HEK293 (cell line): ENCODE measurements around the gene CPN1.

Experiments used
- CTCF ChIA-PET: fragments of 350-600 bp; formaldehyde crosslinking; extraction: SDS; loops from one replicate; lab custom pipeline; 2021; ENCODE audit warnings: antibody characterized with exemption; lab: Yijun Ruan, JAX
- POLR2A ChIA-PET: fragments of 300-600 bp; formaldehyde crosslinking; extraction: SDS; loops from one replicate; lab custom pipeline; 2020; ENCODE audit warnings: antibody characterized with exemption, inconsistent platforms; lab: Yijun Ruan, JAX
- H3K27ac ChIP-seq: fragments of 200-500 bp; sonication (Bioruptor generic); 2 replicates; pipeline ENCODE4 v1.5.1; 2014; ENCODE audit warnings: low read depth, low read length, control low read depth, inconsistent platforms; ENCODE audit errors: extremely low read depth
- H3K36me3 ChIP-seq, 2 experiments: fragments of 200-500 bp in 1 of 2; sonication (Bioruptor generic) in 1 of 2; 1 replicate in 1 of 2; 2 replicates in 1 of 2; pipeline ENCODE4 v1.5.1; 2014 to 2017; ENCODE audit warnings: inconsistent platforms in 2 of 2, low read length in 2 of 2; ENCODE audit not compliant: control insufficient read depth in 2 of 2, insufficient read depth in 1 of 2
- H3K4me1 ChIP-seq: fragments of 200-500 bp; sonication (Bioruptor generic); 2 replicates; pipeline ENCODE4 v1.5.1; 2014; ENCODE audit warnings: mild to moderate bottlenecking, low read length, inconsistent platforms; ENCODE audit not compliant: control insufficient read depth, insufficient read depth
- H3K4me3 ChIP-seq: 2 replicates; pipeline ENCODE4 v1.5.1; 2011; ENCODE audit warnings: low read depth, mild to moderate bottlenecking, control low read depth, low read length, moderate library complexity
- H3K9me3 ChIP-seq: fragments of 200-500 bp; sonication (Bioruptor generic); 2 replicates; pipeline ENCODE4 v1.5.1; 2014; ENCODE audit warnings: low read depth, low read length, inconsistent platforms; ENCODE audit not compliant: control insufficient read depth, insufficient read depth
- IKZF3 ChIP-seq: fragments of 450-650 bp; IDR thresholded peaks from 2 replicates; pipeline ENCODE4 v1.5.0; 2018; ENCODE audit warnings: missing biosample characterization, mild to moderate bottlenecking, missing genetic modification characterization, moderate library complexity
- MZF1 ChIP-seq: fragments of 450-650 bp; formaldehyde crosslinking; IDR thresholded peaks from 2 replicates; pipeline ENCODE4 v1.5.1; 2017; ENCODE audit warnings: missing biosample characterization, missing genetic modification characterization, borderline replicate concordance
- PRDM10 ChIP-seq: fragments of 450-650 bp; formaldehyde crosslinking; IDR thresholded peaks from 2 replicates; pipeline ENCODE4 v1.5.1; 2016; ENCODE audit warnings: missing biosample characterization, missing genetic modification characterization
- REST ChIP-seq: fragments of 450-650 bp; formaldehyde crosslinking; IDR thresholded peaks from 2 replicates; pipeline ENCODE4 v1.5.1; 2016; ENCODE audit warnings: missing biosample characterization, missing genetic modification characterization
- WT1 ChIP-seq: fragments of 450-650 bp; formaldehyde crosslinking; IDR thresholded peaks from 2 replicates; pipeline ENCODE4 v1.5.1; 2016; ENCODE audit warnings: missing biosample characterization, missing genetic modification characterization
- YY2 ChIP-seq: fragments of 450-650 bp; formaldehyde crosslinking; IDR thresholded peaks from 2 replicates; pipeline ENCODE4 v1.5.1; 2016; ENCODE audit warnings: missing biosample characterization, missing genetic modification characterization
- ZBTB17 ChIP-seq: fragments of 450-650 bp; formaldehyde crosslinking; IDR thresholded peaks from 2 replicates; pipeline ENCODE4 v1.5.1; 2016; ENCODE audit warnings: missing biosample characterization, missing genetic modification characterization
- ZBTB26 ChIP-seq: fragments of 450-650 bp; formaldehyde crosslinking; optimal IDR thresholded peaks from 2 replicates; pipeline ENCODE3; 2016; ENCODE audit warnings: missing biosample characterization, mild to moderate bottlenecking, missing genetic modification characterization
- ZIC2 ChIP-seq: fragments of 450-650 bp; formaldehyde crosslinking; IDR thresholded peaks from 2 replicates; pipeline ENCODE4 v1.5.1; 2016; ENCODE audit warnings: missing biosample characterization, missing genetic modification characterization
- ZNF112 ChIP-seq: fragments of 450-650 bp; formaldehyde crosslinking; IDR thresholded peaks from 2 replicates; pipeline ENCODE4 v1.5.0; 2017; ENCODE audit warnings: missing biosample characterization, missing genetic modification characterization
- ZNF175 ChIP-seq: fragments of 450-650 bp; formaldehyde crosslinking; IDR thresholded peaks from 2 replicates; pipeline ENCODE4 v1.5.1; 2016; ENCODE audit warnings: missing biosample characterization, missing genetic modification characterization
- ZNF223 ChIP-seq: fragments of 450-650 bp; formaldehyde crosslinking; IDR thresholded peaks from 2 replicates; pipeline ENCODE4 v1.5.1; 2016; ENCODE audit warnings: missing biosample characterization, missing genetic modification characterization
- ZNF404 ChIP-seq: fragments of 450-650 bp; formaldehyde crosslinking; IDR thresholded peaks from 2 replicates; pipeline ENCODE4 v1.5.1; 2017; ENCODE audit warnings: missing biosample characterization, missing genetic modification characterization
- ZNF416 ChIP-seq: fragments of 450-650 bp; formaldehyde crosslinking; IDR thresholded peaks from 2 replicates; pipeline ENCODE4 v1.5.1; 2016; ENCODE audit warnings: missing biosample characterization, missing genetic modification characterization
- ZNF423 ChIP-seq: fragments of 450-650 bp; formaldehyde crosslinking; IDR thresholded peaks from 2 replicates; pipeline ENCODE4 v1.5.1; 2016; ENCODE audit warnings: missing biosample characterization, missing genetic modification characterization
- ZNF513 ChIP-seq: fragments of 450-650 bp; IDR thresholded peaks from 2 replicates; pipeline ENCODE4 v1.5.1; 2018; ENCODE audit warnings: missing biosample characterization, missing genetic modification characterization
- ZNF529 ChIP-seq: fragments of 450-650 bp; formaldehyde crosslinking; IDR thresholded peaks from 2 replicates; pipeline ENCODE4 v1.5.1; 2017; ENCODE audit warnings: missing genetic modification characterization, missing biosample characterization; ENCODE audit not compliant: insufficient replicate concordance
- ZNF549 ChIP-seq: fragments of 450-650 bp; IDR thresholded peaks from 2 replicates; pipeline ENCODE4 v1.5.1; 2018; ENCODE audit warnings: missing biosample characterization, missing genetic modification characterization, mild to moderate bottlenecking, inconsistent platforms, moderate library complexity
- ZNF580 ChIP-seq: fragments of 450-650 bp; formaldehyde crosslinking; IDR thresholded peaks from 2 replicates; pipeline ENCODE4 v1.5.1; 2016; ENCODE audit warnings: missing biosample characterization, missing genetic modification characterization
- ZNF596 ChIP-seq: fragments of 450-650 bp; IDR thresholded peaks from 2 replicates; pipeline ENCODE4 v1.5.0; 2018; ENCODE audit warnings: missing biosample characterization, mild to moderate bottlenecking, missing genetic modification characterization, moderate library complexity
- ZNF624 ChIP-seq: fragments of 450-650 bp; formaldehyde crosslinking; IDR thresholded peaks from 2 replicates; pipeline ENCODE4 v1.5.1; 2017; ENCODE audit warnings: missing biosample characterization, missing genetic modification characterization
- ZNF768 ChIP-seq: fragments of 450-650 bp; formaldehyde crosslinking; IDR thresholded peaks from 2 replicates; pipeline ENCODE4 v1.5.1; 2018; ENCODE audit warnings: missing biosample characterization, mild to moderate bottlenecking, missing genetic modification characterization
- ZSCAN16 ChIP-seq: fragments of 450-650 bp; formaldehyde crosslinking; IDR thresholded peaks from 2 replicates; pipeline ENCODE4 v1.5.1; 2016; ENCODE audit warnings: missing biosample characterization, missing genetic modification characterization
- ZXDB ChIP-seq: fragments of 450-650 bp; formaldehyde crosslinking; IDR thresholded peaks from 2 replicates; pipeline ENCODE4 v1.5.1; 2016; ENCODE audit warnings: missing biosample characterization, missing genetic modification characterization
- TF ChIP-seq, protein P1 (sequence below): fragments of 450-650 bp; formaldehyde crosslinking; IDR thresholded peaks from 2 replicates; pipeline ENCODE4 v1.5.1; 2016; ENCODE audit warnings: missing biosample characterization, missing genetic modification characterization

CPN1 gene

GRCh38 chr10:99996671-99997648 is 84.7 kb downstream of the CPN1 start:
- H3K27ac ChIP-seq: no peak overlapping the region; the same call in 1 of the 2 replicates
- no peaks in the 10 kb centered on the region for H3K9me3 ChIP-seq
- peaks cover 26% of the 10 kb centered on the region for H3K4me1 ChIP-seq
- no peaks in the 10 kb centered on the region for H3K36me3 ChIP-seq
- ChIA-PET POLR2A (interaction anchor here (0.6 to 0.8 kb wide), 2 partner anchors 9 to 16 kb away, joined by 3 to 4 read pairs; no protein-coding TSS in a partner anchor), CTCF (interaction anchor here (1.1 to 1.7 kb wide), 5 partner anchors 11 to 151 kb away, joined by 3 to 5 read pairs (median 3); partner anchors contain the start of gene DNMBP)
- no peak overlapping the region for H3K4me3 ChIP-seq
- peak; percentile 58 for TF ChIP-seq ZNF513 (tag by site-specific recombination)
- TF ChIP-seq PRDM10 (tag by site-specific recombination): peak; percentile 45; the same call in 1 of the 2 replicates
- TF ChIP-seq ZBTB26: no peak
- peak; percentile 54; the same call in 1 of the 2 replicates for TF ChIP-seq IKZF3
- TF ChIP-seq ZNF580 (tag by site-specific recombination): no peak
- peak; percentile 27; the same call in 1 of the 2 replicates for TF ChIP-seq ZBTB17 (tag by site-specific recombination)
- TF ChIP-seq ZNF112 (tag by site-specific recombination): no peak
- TF ChIP-seq ZNF768 (tag by site-specific recombination): no peak
- TF ChIP-seq WT1 (tag by site-specific recombination): peak; percentile 55; the same call in 1 of the 2 replicates
- TF ChIP-seq ZXDB (tag by site-specific recombination): 0 out of 2 replicates have a peak, but pooled peaks have one; percentile 32
- TF ChIP-seq ZNF529 (tag by site-specific recombination): no peak
- TF ChIP-seq ZNF416 (tag by site-specific recombination): no peak
- TF ChIP-seq, protein P1, sequence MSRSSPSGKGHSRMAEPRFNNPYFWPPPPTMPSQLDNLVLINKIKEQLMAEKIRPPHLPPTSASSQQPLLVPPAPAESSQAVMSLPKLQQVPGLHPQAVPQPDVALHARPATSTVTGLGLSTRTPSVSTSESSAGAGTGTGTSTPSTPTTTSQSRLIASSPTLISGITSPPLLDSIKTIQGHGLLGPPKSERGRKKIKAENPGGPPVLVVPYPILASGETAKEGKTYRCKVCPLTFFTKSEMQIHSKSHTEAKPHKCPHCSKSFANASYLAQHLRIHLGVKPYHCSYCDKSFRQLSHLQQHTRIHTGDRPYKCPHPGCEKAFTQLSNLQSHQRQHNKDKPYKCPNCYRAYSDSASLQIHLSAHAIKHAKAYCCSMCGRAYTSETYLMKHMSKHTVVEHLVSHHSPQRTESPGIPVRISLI: no peak
- TF ChIP-seq REST: no peak
- no peak for TF ChIP-seq ZIC2
- no peak for TF ChIP-seq ZNF596
- no peak for TF ChIP-seq YY2 (tag by site-specific recombination)
- TF ChIP-seq ZNF175 (tag by site-specific recombination): no peak
- peak; percentile 56; the same call in 1 of the 2 replicates for TF ChIP-seq MZF1 (tag by site-specific recombination)
- TF ChIP-seq ZNF624 (tag by site-specific recombination): no peak
- no peak for TF ChIP-seq ZNF423 (tag by site-specific recombination)
- no peak for TF ChIP-seq ZNF404 (tag by site-specific recombination)
- TF ChIP-seq ZSCAN16 (tag by site-specific recombination): no peak
- no peak for TF ChIP-seq ZNF223 (tag by site-specific recombination)
- no peak for TF ChIP-seq ZNF549 (tag by site-specific recombination)
